Measurements from ENCODE around the gene ACOXL.

ACOXL gene

DNA sequence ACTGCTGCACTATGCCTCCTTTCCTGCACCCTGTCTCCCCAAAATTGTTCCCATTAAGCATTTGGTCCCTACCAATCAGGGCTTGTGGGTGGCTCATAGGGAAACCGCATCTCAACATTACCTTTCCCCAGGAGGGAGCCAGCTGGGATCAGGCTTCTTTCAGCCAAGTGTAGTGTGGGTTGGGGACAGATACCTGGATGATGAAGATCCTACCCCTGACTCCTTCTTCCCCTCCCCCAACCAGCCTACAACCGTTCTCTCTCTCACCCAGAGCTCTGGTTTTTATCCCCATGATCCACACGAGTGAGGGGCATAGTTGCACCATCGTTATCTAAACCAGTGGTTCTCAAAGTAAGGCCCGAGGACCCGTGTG is 40.0 kb downstream of the ACOXL start:
- no peaks in the 10 kb centered on the region for H3K27me3 ChIP-seq (ENCODE audit: low read length)
- H3K4me2 ChIP-seq (ENCODE audit: low read depth, low read length, poor library complexity, severe bottlenecking), result no peak overlapping the region
- no peaks in the 10 kb centered on the region for H4K20me1 ChIP-seq (ENCODE audit: low read depth, low read length)
- no peaks in the 10 kb centered on the region for H3K36me3 ChIP-seq (ENCODE audit: low read length)
- H3K79me2 ChIP-seq (ENCODE audit: insufficient read depth, low read length), result no peaks in the 10 kb centered on the region
- H3K9me3 ChIP-seq (ENCODE audit: insufficient read depth, low read length), result no peaks in the 10 kb centered on the region
- H3K27ac ChIP-seq (ENCODE audit: low read depth, low read length), result no peak overlapping the region
- H2AFZ ChIP-seq (ENCODE audit: low read depth, low read length, severe bottlenecking), result no peak overlapping the region
- no peaks in the 10 kb centered on the region for H3K9me2 ChIP-seq (replicated peaks; ENCODE audit: insufficient read depth, low read length)
- no peak overlapping the region for H3K9ac ChIP-seq (ENCODE audit: low read length)
- TF ChIP-seq, protein P1, sequence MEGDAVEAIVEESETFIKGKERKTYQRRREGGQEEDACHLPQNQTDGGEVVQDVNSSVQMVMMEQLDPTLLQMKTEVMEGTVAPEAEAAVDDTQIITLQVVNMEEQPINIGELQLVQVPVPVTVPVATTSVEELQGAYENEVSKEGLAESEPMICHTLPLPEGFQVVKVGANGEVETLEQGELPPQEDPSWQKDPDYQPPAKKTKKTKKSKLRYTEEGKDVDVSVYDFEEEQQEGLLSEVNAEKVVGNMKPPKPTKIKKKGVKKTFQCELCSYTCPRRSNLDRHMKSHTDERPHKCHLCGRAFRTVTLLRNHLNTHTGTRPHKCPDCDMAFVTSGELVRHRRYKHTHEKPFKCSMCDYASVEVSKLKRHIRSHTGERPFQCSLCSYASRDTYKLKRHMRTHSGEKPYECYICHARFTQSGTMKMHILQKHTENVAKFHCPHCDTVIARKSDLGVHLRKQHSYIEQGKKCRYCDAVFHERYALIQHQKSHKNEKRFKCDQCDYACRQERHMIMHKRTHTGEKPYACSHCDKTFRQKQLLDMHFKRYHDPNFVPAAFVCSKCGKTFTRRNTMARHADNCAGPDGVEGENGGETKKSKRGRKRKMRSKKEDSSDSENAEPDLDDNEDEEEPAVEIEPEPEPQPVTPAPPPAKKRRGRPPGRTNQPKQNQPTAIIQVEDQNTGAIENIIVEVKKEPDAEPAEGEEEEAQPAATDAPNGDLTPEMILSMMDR (IDR thresholded peaks at IDR 0.05; ENCODE audit: insufficient read depth, low read length, poor library complexity, severe bottlenecking), result no peak
- no peak for TF ChIP-seq EZH2phosphoT487 (conservative IDR thresholded peaks at IDR 0.05; ENCODE audit: low read length)
- H3F3A ChIP-seq (ENCODE audit: insufficient read depth), result no peaks in the 10 kb centered on the region
- no peak overlapping the region for H3K4me3 ChIP-seq (ENCODE audit: insufficient read depth, low read length, poor library complexity, severe bottlenecking)

DNA sequence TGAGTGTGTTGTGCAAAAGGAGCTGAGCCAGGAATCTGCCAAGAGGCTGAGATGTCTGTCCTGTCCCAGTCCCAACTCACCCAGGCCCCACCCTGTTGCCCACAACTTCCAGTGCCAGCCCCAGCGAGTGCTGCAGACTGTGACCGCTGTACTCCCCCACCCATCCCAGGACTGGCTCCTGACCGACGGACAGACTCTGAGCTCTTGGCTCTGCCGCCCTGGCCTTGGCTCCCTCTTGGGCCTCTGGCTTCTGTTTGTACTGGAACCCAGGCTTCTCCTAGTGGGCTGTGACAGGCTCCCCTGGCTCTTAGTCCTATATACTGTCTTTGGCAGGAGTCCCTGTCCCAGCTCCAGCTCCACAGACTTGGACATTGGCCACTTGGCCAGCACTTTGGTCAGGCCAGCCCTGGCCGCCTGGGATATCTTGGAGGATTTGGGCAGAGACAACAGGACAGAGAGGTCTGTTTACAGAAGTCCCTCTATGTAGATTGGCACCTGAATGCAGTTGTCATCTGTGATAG is 41.1 kb downstream of the ACOXL start:
- no peaks in the 10 kb centered on the region for H3K36me3 ChIP-seq (ENCODE audit: low read length)
- no peak overlapping the region for H3K4me3 ChIP-seq (ENCODE audit: insufficient read depth, low read length, poor library complexity, severe bottlenecking)
- H2AFZ ChIP-seq (ENCODE audit: low read depth, low read length, severe bottlenecking), result no peak overlapping the region
- no peaks in the 10 kb centered on the region for H3K9me3 ChIP-seq (ENCODE audit: insufficient read depth, low read length)
- H3F3A ChIP-seq (ENCODE audit: insufficient read depth), result no peaks in the 10 kb centered on the region
- TF ChIP-seq, protein P1 (IDR thresholded peaks at IDR 0.05; ENCODE audit: insufficient read depth, low read length, poor library complexity, severe bottlenecking), result no peak
- no peak for TF ChIP-seq EZH2phosphoT487 (conservative IDR thresholded peaks at IDR 0.05; ENCODE audit: low read length)
- H3K27me3 ChIP-seq (ENCODE audit: low read length), result no peaks in the 10 kb centered on the region
- H3K4me2 ChIP-seq (ENCODE audit: low read depth, low read length, poor library complexity, severe bottlenecking), result no peak overlapping the region
- H4K20me1 ChIP-seq (ENCODE audit: low read depth, low read length), result no peaks in the 10 kb centered on the region
- no peak overlapping the region for H3K9ac ChIP-seq (ENCODE audit: low read length)
- no peaks in the 10 kb centered on the region for H3K9me2 ChIP-seq (replicated peaks; ENCODE audit: insufficient read depth, low read length)
- H3K27ac ChIP-seq (ENCODE audit: low read depth, low read length), result no peak overlapping the region
- no peaks in the 10 kb centered on the region for H3K79me2 ChIP-seq (ENCODE audit: insufficient read depth, low read length)

DNA sequence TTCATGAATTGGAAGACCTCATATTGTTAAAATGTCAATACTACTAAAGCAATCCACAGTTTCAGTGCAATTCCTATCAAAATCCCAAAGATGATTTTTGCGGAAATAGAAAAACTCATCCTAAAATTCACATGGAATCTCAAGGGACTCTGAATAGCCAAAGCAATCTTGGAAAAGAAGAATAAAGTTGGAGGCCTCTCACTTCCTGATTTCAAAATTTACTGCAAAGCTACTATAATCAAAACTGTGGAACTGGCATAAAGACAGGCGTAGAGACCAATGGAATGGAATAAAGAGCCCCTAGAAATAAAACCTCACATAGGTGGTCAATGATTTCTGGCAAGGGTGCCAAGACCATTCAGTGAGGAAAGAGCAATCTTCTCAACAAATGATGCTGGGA is 42.3 kb downstream of the ACOXL start:
- no peaks in the 10 kb centered on the region for H3K36me3 ChIP-seq (ENCODE audit: low read length)

DNA sequence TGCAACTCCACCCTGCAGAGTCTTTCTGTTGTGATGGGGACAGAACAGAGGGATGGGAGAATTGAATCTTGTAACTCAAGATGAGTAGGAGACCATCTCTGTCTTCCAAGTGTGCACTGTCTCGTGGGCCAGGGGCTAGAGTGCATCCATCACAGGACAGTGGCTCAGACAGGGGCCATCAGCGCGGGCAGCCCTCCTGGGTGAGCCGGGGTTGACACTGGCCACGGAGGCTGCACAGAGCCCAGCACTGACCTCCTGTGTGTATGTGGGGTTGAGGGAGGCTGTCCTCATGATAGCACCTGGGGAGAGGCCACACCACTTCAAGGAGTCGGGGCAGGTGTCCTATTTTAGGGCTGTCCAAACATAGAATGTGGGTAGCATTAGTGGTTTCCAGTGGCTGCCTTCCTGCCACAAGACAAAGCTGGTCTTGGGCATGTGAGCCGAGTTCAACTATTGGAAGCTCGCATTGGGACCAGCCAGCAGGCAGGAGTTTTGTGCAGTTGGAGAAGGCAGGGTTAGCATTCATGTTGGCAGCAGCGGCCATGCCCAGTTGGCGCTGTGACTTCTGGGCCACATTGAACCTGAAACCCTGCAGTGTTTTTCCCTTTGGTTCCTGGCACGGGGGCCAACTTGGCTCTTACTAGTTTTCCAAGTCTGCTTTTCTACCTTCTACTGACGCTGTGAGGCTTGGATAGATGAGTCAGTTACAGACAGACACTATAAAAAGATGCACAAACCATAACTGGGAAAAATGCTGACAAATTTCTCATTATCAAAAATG is 45.3 kb downstream of the ACOXL start:
- H3K79me2 ChIP-seq (ENCODE audit: insufficient read depth, low read length), result no peaks in the 10 kb centered on the region
- no peak overlapping the region for H3K27ac ChIP-seq (ENCODE audit: low read depth, low read length)
- TF ChIP-seq, protein P1 (IDR thresholded peaks at IDR 0.05; ENCODE audit: insufficient read depth, low read length, poor library complexity, severe bottlenecking), result no peak
- no peak for TF ChIP-seq EZH2phosphoT487 (conservative IDR thresholded peaks at IDR 0.05; ENCODE audit: low read length)
- no peak overlapping the region for H2AFZ ChIP-seq (ENCODE audit: low read depth, low read length, severe bottlenecking)
- H3K27me3 ChIP-seq (ENCODE audit: low read length), result no peaks in the 10 kb centered on the region
- no peak overlapping the region for H3K9ac ChIP-seq (ENCODE audit: low read length)
- H3F3A ChIP-seq (ENCODE audit: insufficient read depth), result no peaks in the 10 kb centered on the region
- H3K4me3 ChIP-seq (ENCODE audit: insufficient read depth, low read length, poor library complexity, severe bottlenecking), result no peak overlapping the region
- no peaks in the 10 kb centered on the region for H3K9me3 ChIP-seq (ENCODE audit: insufficient read depth, low read length)
- no peaks in the 10 kb centered on the region for H3K9me2 ChIP-seq (replicated peaks; ENCODE audit: insufficient read depth, low read length)
- no peak overlapping the region for H3K4me2 ChIP-seq (ENCODE audit: low read depth, low read length, poor library complexity, severe bottlenecking)
- H3K36me3 ChIP-seq (ENCODE audit: low read length), result no peaks in the 10 kb centered on the region
- no peaks in the 10 kb centered on the region for H4K20me1 ChIP-seq (ENCODE audit: low read depth, low read length)

More for the DNA sequence above, 42.3 kb downstream of the ACOXL start:
- H2AFZ ChIP-seq (ENCODE audit: low read depth, low read length, severe bottlenecking), result no peak overlapping the region
- no peaks in the 10 kb centered on the region for H3K27me3 ChIP-seq (ENCODE audit: low read length)
- H3K27ac ChIP-seq (ENCODE audit: low read depth, low read length), result no peak overlapping the region
- H3F3A ChIP-seq (ENCODE audit: insufficient read depth), result no peaks in the 10 kb centered on the region
- no peak for TF ChIP-seq EZH2phosphoT487 (conservative IDR thresholded peaks at IDR 0.05; ENCODE audit: low read length)
- H3K9ac ChIP-seq (ENCODE audit: low read length), result no peak overlapping the region
- no peak overlapping the region for H3K4me3 ChIP-seq (ENCODE audit: insufficient read depth, low read length, poor library complexity, severe bottlenecking)
- no peaks in the 10 kb centered on the region for H3K9me3 ChIP-seq (ENCODE audit: insufficient read depth, low read length)
- no peaks in the 10 kb centered on the region for H4K20me1 ChIP-seq (ENCODE audit: low read depth, low read length)
- no peaks in the 10 kb centered on the region for H3K9me2 ChIP-seq (replicated peaks; ENCODE audit: insufficient read depth, low read length)
- H3K4me2 ChIP-seq (ENCODE audit: low read depth, low read length, poor library complexity, severe bottlenecking), result no peak overlapping the region
- H3K79me2 ChIP-seq (ENCODE audit: insufficient read depth, low read length), result no peaks in the 10 kb centered on the region
